ENCODE measurements around the gene CAPN3. TPM values are rescaled to one million over a fixed set of nuclear protein-coding genes. Genes with fewer than 3 reads are reported as not detected.

Gene CAPN3
- total RNA-seq, 1 donor from 2014 or later, result 1.8 TPM

GRCh38 chr15:42359985-42360384, 684 bp downstream of the CAPN3 start:
- H3K9me3 Mint-ChIP-seq (ENCODE audit: unreplicated experiment), result no peaks in the 10 kb centered on the region
- TF ChIP-seq, protein P1, sequence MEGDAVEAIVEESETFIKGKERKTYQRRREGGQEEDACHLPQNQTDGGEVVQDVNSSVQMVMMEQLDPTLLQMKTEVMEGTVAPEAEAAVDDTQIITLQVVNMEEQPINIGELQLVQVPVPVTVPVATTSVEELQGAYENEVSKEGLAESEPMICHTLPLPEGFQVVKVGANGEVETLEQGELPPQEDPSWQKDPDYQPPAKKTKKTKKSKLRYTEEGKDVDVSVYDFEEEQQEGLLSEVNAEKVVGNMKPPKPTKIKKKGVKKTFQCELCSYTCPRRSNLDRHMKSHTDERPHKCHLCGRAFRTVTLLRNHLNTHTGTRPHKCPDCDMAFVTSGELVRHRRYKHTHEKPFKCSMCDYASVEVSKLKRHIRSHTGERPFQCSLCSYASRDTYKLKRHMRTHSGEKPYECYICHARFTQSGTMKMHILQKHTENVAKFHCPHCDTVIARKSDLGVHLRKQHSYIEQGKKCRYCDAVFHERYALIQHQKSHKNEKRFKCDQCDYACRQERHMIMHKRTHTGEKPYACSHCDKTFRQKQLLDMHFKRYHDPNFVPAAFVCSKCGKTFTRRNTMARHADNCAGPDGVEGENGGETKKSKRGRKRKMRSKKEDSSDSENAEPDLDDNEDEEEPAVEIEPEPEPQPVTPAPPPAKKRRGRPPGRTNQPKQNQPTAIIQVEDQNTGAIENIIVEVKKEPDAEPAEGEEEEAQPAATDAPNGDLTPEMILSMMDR (IDR thresholded peaks at IDR 0.05; ENCODE audit: partially characterized antibody, unreplicated experiment), result no peak
- H3K4me3 Mint-ChIP-seq (ENCODE audit: unreplicated experiment), result no peak overlapping the region
- H3K27me3 Mint-ChIP-seq (ENCODE audit: unreplicated experiment), result peaks cover 3% of the 10 kb centered on the region
- DNase-seq, result no peak
- no peak overlapping the region for H3K27ac Mint-ChIP-seq (ENCODE audit: unreplicated experiment)
- no peaks in the 10 kb centered on the region for H3K36me3 Mint-ChIP-seq (ENCODE audit: unreplicated experiment)
- peaks cover 8% of the 10 kb centered on the region for H3K4me1 Mint-ChIP-seq (ENCODE audit: low read depth, unreplicated experiment)

DNA sequence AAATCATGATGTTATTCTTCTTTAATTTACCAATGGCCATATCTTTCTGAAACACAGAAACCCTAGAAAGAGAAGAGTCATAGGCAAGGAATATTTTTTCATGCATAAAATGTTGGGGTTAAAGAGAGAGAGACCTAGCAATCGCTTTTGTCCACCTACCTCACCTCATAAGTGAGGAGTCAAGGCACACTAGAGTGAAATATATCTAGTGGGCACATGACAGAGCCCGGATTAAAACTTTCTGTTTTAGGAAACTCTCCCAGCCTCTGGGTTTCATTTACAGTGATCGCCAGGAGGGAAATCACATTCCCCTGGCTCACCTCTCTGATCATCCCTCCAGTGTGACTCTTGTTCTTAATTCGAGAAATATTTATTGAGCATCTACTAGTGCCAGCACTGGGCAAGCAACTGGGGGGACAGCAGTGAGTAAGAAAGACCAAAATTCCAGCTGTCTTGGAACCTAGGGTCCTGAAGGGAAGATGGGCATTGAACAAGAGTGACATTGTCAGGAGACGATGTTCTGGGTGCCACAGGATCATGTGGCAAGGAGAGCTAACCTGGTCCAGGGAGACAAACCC, 1.3 kb downstream of the CAPN3 start:
- no peaks in the 10 kb centered on the region for H3K9me3 Mint-ChIP-seq (ENCODE audit: unreplicated experiment)
- peaks cover 3% of the 10 kb centered on the region for H3K27me3 Mint-ChIP-seq (ENCODE audit: unreplicated experiment)
- no peak overlapping the region for H3K27ac Mint-ChIP-seq (ENCODE audit: unreplicated experiment)
- no peaks in the 10 kb centered on the region for H3K36me3 Mint-ChIP-seq (ENCODE audit: unreplicated experiment)
- H3K4me3 Mint-ChIP-seq (ENCODE audit: unreplicated experiment), result no peak overlapping the region
- no peak for DNase-seq
- TF ChIP-seq, protein P1 (IDR thresholded peaks at IDR 0.05; ENCODE audit: partially characterized antibody, unreplicated experiment), result no peak
- peaks cover 8% of the 10 kb centered on the region for H3K4me1 Mint-ChIP-seq (ENCODE audit: low read depth, unreplicated experiment)

DNA sequence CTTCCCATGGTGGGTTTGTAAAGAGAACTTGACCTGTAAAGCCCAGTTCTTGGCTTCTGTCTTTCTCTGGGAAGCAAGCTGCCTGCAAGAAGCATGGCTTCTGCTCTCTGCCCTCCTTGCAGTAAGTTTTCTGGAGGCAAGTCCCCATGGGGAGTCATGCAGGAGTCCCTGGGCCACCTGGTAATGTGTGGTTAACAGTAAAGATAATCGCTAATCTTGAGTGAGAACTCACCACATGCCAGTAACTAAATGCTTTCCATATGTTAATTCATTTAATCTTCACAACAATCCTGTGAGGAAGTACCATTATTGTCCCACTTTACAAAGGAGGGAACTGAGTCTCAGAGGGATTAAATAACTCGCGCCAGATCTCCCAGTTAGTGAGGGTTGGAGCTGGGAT, 4.2 kb downstream of the CAPN3 start:
- no peak overlapping the region for H3K27ac Mint-ChIP-seq (ENCODE audit: unreplicated experiment)
- DNase-seq, result no peak
- H3K27me3 Mint-ChIP-seq (ENCODE audit: unreplicated experiment), result peaks cover 3% of the 10 kb centered on the region
- no peaks in the 10 kb centered on the region for H3K9me3 Mint-ChIP-seq (ENCODE audit: unreplicated experiment)
- H3K4me1 Mint-ChIP-seq (ENCODE audit: low read depth, unreplicated experiment), result peaks cover 2% of the 10 kb centered on the region
- no peak overlapping the region for H3K4me3 Mint-ChIP-seq (ENCODE audit: unreplicated experiment)
- TF ChIP-seq, protein P1 (IDR thresholded peaks at IDR 0.05; ENCODE audit: partially characterized antibody, unreplicated experiment), result no peak
- no peaks in the 10 kb centered on the region for H3K36me3 Mint-ChIP-seq (ENCODE audit: unreplicated experiment)

GRCh38 chr15:42363942-42364341, 4.6 kb downstream of the CAPN3 start:
- peaks cover 2% of the 10 kb centered on the region for H3K9me3 Mint-ChIP-seq (ENCODE audit: unreplicated experiment)
- no peaks in the 10 kb centered on the region for H3K36me3 Mint-ChIP-seq (ENCODE audit: unreplicated experiment)
- H3K27ac Mint-ChIP-seq (ENCODE audit: unreplicated experiment), result no peak overlapping the region
- TF ChIP-seq, protein P1 (IDR thresholded peaks at IDR 0.05; ENCODE audit: partially characterized antibody, unreplicated experiment), result no peak
- H3K27me3 Mint-ChIP-seq (ENCODE audit: unreplicated experiment), result peaks cover 3% of the 10 kb centered on the region
- DNase-seq, result no peak
- H3K4me3 Mint-ChIP-seq (ENCODE audit: unreplicated experiment), result no peak overlapping the region
- peaks cover 2% of the 10 kb centered on the region for H3K4me1 Mint-ChIP-seq (ENCODE audit: low read depth, unreplicated experiment)

- H3K4me3 Mint-ChIP-seq (ENCODE audit: unreplicated experiment), result no peak overlapping the region
- no peaks in the 10 kb centered on the region for H3K4me1 Mint-ChIP-seq (ENCODE audit: low read depth, unreplicated experiment)
- H3K36me3 Mint-ChIP-seq (ENCODE audit: unreplicated experiment), result no peaks in the 10 kb centered on the region
- no peak for DNase-seq
- no peak overlapping the region for H3K27ac Mint-ChIP-seq (ENCODE audit: unreplicated experiment)
- H3K27me3 Mint-ChIP-seq (ENCODE audit: unreplicated experiment), result no peaks in the 10 kb centered on the region
- peaks cover 2% of the 10 kb centered on the region for H3K9me3 Mint-ChIP-seq (ENCODE audit: unreplicated experiment)
- TF ChIP-seq, protein P1 (IDR thresholded peaks at IDR 0.05; ENCODE audit: partially characterized antibody, unreplicated experiment), result no peak
These were observed 5.2 kb downstream of the CAPN3 start for GRCh38 chr15:42364529-42364928.

All from glutamatergic neuron (in vitro differentiated cells).